ENCODE measurements around the gene HSF2BP.
"Not testable (repeated sequence)": the region's sequence is repeated elsewhere in the genome, so short reads cannot be mapped to it uniquely, and the experiment has no call there.

The HSF2BP gene

DNA sequence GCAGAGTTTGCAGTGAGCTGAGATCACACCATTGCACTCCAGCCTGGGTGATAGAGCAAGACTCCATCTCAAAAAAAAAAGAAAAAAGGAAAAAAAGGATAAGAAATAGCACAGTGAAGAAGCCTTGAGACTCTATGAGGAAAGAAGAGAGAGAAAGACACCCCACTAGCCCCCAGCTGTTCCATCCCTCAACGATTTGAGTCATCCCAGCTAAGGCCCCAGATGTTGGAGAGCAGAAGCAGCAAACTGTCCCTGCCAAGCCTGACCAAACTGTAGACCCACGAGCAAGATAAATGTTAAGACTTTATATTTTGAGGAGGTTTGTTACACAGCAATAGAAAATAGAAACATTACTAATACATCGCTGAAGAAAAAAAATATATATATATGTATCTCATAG lies 42.4 kb downstream of the HSF2BP start:
- not testable (repeated sequence) for DNase-seq

DNA sequence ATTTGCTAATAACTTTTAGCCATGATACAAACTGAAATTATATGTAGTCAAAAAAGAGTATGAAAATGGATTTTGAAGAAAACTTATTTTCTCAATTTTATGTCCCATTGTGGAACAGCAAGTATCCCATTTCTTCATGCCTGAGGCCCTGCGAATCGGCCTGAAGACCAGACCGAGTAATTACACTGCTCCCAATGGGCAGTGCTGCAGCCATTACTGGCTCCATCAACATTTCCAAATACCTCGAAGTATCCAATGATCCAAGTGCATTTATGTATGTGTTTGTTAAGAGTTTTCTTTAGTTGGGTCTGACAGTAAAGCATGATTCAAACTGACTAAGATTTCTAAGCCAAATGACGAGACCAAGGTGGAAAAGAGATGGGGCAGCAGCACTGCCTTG lies 44.4 kb downstream of the HSF2BP start:
- DNase-seq, result no peak

DNA sequence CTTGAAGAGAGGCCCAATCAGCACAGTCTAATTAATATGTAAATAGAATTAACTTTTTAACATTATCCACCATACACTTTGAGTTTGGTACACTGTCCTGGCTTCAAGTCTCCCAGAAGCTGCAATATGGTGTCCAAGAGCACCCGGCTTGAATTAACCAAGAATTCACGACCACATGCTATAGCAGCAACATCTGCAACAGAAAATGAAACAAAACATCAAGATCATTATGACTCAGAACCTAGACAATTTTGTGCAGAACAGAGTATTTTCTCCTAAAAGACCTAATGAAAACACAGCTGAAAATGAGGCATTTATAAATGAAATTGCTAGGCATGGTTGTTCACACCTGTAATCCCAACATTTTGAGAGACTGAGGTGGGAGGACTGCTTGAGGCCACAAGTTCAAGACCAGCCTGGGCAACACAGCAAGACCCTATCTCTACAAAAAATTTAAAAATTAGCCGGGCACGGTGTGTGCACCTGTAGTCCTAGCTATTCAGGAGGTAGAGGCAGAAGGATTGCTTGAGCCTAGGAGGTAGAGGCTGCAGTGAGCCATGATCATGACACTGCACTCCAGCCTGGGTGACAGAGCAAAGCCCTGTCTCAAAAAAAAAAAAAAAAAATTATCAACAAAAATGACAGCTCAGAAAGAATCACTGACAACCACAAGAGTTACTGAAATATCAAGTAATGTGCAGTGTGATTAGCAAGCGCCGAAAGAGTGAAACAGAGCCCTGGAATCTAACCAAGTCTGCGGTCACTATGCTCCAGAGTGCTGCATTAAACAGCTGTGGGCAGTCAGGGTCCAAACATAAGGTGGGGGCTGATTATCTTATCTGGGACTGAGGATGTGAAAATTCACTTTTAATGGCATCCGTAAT lies 45.3 kb downstream of the HSF2BP start:
- no peak for DNase-seq

DNA sequence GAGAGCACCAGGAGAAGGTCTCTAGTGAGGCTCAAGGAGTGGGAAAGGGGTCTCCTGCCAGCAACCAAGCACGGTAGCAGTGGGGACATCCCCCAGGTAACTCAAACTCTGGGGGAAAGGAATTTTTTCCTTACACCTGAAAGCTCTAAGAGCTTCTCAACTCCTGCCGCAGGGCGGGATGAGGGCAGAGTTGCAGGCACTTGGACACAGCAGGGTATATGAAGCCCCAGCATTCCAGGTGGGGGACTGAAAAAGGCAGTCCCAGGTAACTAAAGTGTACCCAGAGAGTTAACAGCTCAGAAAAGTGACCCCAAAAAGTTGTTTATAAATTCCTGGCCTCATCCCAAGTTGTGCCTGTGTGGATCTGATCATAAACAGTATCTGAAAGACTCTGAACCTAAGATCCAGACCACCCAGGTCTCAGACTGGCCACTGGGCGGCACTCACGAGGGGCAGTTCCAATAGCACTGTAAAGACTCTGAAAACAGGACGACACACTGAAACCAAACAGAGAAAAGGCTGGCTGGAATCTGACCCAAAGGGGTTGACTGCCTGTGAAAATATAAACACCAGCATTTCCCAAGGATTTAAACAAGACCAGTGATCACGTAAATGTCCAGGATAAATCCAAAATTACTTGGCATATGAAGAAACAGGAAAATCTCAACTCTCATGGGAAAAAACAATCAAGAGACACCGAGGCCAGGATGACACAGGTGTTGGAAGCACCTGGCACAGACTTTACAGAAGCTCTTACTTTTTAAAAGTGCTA lies 47.5 kb downstream of the HSF2BP start:
- peak; percentile 57 for DNase-seq

DNA sequence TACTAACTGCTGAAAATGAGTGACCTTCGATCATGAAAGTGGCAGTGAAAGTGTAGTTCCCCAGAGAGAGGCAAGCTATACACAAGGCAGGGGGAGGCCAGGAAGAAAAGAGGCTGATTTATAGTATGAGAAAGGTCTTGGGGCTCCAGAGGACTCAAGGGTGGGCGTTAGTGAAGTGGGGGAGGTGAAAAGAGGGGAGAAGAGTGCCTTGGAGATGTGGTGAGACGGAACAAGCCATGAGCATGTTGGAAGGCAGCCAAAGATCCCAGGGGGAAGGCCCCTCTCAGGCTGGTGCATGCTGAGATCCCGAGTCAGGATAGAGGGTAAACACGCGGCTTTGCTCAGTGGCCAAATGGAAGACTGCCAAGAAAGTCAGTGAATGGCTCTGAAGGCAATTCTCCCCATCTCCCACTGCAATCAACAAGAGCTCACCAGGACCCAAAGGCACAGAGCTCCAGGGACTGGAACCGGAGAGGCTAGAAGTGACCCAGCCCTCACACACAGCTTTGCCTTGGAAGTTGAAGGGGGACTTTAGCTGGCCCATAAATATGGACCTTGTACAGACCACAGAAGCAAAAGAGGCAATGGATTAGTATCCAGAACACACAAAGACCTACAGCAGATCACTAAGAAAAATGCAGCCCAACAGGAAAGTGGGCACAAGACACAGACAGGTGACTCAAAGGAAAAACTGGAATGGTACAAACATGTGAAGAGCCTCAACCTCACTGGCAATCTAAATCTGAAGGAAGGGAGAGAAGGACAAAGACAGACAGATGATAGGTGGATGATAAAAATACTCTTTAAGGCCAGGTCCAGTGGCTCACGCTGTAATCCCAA lies 49.6 kb downstream of the HSF2BP start:
- peak; percentile 76 for DNase-seq

DNA sequence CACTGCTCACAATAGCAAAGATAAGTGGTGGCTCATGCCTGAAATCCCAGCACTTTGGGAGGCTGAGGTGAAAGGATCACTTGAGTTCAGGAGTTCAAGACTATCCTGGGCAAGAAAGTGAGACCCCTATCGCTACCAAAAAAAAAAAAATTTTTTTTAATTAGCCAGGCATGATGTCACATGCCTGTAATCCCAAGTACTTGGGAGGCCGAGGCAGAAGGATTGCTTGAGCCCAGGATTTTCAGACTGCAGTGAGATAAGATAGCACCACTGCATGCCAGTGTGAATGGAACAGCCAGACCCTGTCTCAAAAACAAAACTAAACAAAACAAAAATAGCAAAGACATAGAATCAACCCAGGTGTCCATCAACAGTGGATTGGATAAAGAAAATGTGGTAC lies 50.6 kb downstream of the HSF2BP start:
- DNase-seq, result no peak

DNA sequence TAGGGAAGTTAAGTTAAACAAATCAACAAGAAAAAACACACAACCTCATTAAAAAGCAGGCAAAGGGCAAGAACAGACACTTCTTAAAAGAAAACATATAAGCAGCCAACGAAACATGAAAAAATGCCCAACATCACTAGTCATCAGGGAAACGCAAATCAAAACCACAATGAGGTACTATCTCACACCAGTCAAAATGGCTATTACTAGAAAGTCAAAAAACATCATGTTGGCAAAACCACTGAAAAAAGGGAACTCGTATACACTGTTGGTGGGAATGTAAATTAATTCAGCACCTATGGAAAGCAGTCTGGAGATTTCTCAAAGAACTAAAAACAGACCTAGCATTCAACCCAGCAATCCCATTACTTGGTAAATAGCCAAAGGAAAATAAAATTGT lies 51.1 kb downstream of the HSF2BP start:
- peak; percentile 84 for DNase-seq

DNA sequence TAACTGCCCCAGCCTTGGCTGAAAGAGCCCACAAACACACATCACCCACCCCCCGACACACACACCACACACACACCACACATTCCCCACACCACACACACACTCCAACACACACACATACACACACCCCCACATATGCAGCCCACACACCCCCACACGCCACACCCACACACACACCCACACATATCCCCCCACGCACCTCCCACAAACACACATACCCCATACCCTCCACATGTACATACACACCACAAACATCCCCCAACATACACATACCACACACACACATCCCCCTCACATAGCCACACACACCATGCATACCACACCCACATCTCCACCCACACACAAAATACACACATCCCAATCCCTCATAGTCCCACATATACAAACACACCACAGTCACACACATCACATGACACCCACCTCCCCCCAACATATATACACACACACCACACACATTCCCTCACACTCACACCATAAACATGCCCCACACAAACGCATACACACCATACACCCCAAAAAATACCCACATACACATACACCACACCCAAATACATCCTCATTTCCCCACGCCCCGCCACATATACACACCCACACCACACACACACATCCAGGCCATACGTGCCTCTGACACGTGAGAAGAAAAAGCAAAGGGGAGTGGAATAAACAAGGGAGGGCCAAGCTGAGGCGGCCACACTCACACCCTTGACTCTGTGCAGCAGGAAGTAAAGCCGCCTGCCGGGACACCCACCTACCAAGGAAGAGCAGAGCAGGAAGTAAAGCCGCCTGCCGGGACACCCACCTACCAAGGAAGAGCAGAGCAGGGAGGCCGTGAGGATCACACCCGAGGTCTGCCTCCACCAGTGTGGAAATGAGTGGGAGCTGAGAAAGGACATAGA lies 53.7 kb downstream of the HSF2BP start:
- no peak for DNase-seq

DNA sequence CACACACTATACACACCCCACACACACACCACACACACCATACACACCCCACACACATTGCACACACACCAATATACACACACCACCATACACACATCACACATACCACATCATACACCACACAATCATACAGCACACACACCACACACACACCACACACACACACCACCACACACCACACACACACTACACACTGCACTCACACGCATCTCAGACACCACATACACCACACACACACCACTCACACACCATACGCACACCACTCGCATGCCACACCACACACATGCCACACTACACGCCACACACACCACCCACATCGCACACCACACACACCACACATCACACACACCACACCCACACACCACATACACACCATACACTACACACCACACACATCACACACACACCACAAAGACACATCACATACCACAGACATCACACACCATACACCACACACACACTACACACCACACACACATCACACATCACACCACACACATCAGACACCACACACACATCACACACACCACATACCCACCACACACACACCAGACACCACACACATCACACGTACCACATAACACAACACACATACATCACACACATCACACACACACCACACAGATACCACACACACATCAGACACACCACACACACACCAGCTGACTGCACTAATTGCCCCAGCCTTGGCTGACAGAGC lies 54.6 kb downstream of the HSF2BP start:
- DNase-seq, result no peak

DNA sequence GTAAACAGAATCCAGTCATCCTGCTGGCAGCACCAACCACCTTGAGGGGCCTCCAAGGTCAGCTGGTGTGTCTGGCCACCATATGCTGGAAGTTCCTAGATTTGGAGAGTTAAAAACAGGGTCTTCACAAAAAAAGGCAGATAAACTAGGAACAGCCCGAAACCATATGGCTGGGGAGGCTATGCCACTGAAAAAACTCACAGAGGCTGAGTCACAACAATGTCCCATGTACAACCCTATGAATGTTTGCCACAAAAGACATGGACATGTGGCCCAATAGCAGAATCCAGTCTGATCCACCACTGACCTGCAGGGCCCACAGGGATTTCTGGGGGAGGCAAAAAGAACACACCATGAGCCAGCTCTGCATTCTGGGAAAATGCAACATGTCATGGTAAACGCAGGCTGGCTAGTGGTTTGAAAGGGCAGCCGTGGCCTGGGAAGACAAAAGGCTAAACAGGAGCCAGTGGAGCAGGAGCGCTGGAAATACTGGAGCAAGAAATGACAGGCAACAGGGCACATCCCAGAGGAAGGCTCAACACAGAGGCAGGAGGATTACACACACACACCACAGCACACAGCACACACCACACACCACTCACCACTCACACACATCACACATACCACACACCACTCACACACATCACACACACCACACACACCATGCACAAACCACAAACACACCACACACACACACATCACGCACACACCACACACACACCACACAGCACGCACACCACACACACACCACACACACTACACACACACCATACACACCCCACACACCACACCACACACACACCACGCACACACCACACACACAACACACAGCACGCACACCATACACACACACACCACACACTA lies 55.4 kb downstream of the HSF2BP start:
- peak; percentile 55 for DNase-seq

DNA sequence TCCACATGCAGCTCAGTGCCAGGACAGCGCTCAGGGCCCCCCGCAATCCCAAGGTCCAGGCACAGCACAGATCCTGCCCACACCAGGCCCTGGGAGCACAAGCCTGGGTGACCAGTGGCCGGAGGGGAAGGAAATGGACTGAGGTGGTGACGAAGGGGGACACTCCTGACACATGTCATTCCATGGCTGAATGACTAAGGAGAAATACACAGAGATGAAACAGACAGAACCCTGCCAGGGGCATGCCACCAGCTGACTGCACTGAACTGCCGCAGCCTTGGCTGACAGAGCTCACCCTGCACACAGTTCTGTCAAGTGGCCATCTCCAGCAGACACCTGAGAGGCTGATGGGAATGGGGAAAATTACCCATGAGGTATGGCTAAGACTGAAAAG lies 56.1 kb downstream of the HSF2BP start:
- no peak for DNase-seq

DNA sequence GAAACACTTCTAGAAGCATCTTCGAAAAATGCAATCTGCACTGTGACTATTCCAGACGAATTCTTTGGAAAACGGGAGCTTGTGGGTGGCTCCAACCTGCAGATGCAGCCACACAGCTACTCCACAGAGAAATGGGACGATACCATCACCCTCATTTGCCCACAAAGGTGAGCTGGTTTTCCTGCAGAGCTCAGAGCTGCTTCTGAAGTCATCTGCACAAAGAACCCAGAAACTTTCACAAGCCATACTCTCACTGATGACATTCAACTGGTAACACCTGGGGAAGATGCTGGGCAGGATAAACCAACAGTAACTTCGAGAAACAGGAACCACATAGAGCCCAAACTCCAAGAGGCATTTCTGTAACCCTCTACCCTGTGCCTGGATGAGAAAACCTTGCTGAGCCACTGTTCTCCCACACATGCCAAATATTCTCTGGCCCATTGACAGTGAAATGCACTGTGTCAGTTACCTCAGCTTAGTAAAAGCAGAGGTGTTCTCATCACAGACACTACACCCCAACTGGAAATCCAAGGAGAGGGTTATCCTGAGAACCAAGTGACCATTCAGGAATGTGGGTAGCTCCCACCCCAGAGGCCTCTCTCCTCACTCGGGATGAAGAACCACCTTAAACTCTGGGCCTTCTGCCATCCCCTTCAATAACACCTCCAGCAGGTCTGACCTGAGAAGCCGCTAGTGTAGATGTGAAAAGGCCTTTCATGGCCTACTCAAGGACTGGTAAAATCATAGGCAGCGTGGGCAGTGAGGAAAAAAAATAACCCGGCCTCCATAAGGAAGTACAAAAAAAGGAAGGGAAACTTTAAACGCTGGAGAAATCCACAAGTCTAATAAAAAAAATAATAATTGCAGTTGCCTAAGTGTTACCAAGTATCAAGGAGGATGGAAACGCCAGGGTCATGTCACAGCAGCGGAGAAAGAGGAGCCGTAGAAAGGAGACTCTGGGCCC lies 56.7 kb downstream of the HSF2BP start:
- no peak for DNase-seq

DNA sequence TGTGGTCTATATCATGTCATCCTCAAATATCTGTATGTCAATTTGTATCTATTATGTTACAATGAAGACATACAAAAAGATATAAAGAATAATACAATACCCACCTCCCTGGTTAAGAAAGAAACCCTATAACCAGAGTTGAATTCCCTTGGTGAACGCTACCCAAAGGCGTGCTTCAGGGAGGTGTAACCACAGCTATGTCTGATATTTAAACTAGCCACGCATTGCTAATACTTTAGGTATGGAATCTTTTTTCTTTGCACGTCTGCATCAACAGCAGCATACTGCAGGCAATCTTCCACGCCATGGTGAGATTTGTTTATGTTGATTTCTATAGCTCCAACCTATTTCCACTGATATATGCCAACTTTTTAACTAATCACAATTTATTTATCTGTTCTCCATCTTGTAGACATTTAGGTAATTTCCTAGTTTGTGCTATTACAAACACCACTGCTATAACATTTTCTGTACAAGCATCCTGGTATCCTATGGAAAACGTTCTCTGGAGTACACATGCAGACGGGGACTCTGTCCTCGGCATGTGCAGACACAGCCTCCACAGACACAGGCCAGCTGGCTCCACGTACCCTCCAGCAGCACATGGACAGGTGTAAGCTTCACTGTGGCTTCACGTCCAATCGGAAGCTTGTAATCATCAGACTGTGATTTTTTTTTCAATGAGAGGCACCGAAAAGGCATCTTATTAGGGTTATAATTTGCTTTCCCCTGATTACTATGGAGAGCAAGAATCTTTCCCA lies 58.5 kb downstream of the HSF2BP start:
- DNase-seq, result peak; percentile 92

DNA sequence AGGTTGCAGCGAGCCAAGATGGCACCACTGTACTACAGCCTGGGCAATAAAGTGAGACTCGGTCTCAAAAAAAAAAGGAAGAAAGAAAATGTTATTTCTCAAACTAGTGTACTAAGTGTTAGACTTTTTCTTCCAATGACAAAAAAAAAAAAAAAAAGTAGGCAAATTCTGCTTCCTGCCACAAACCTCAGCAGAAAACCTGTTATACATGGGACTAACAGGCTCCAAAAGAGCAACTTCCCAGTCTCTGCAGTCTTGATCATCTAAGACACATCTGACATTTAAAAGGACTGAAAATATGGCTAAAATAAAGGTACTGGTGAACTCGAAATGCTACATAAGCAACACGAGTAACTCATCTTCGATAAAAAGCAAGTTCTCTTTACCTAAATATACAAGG lies 59.6 kb downstream of the HSF2BP start:
- DNase-seq, result no peak

DNA sequence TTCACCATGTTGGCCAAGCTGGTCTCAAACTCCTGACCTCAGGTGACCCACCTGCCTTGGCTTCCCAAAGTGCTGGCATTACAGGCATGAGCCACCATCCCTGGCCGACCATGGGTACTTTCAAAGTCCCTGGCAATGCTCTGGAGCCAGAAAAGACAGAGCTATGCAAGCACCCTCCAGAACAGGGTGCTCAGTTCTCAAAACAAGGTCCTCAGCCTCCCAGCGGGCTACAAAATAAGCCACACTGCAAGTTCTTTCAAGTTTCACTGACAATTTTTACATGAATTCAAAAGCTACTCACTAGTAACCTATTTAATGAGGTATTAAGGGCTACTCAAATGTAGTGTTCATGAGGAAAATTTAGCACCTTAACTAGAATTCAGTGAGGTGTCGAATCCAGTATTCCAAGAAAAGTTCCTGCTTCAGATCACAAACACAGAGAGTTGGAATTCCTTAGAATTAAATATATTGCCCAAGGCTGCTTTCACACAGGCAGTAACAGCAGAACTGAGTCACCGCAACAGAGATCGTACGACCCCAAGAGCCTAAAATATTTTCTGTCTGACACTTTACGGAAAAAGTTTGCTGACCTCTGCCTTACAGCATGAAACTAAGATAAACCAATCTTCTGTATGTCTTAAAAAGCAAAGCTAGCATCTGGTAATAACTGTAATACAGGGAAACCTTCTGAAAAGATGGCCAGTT lies 60.7 kb downstream of the HSF2BP start:
- peak; percentile 93 for DNase-seq

DNA sequence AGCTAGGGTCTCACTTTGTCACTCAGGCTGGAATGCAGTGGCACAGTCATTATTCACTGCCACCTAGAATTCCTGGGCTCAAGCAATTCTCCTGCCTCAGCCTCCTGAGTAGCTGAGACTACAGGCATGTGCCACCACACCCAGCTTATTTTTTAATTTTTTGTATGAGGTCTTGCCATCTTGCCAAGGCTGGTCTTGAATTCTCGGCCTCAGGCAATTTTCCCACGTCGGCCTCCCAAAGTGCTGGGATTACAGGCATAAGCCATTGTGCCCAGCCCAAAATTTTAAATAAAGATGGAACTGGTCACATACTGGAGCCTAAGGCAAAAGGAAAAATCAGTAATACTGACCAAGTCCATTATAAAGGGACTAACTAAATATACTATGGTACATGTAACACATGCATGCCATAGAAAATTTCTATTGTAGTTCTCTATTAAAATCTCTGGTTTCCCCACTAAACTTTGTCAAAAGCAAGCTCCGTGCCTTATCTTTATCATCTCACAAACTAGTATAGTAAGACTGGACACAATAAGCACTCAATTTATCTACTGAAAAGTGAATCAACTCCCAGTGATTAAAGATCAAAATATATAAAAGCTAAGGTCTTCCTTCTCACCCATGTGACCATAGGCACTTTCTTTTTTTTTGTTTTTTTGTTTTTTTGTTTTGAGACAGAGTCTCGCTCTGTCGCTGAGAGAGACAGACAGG lies 61.6 kb downstream of the HSF2BP start:
- peak; percentile 58 for DNase-seq

DNA sequence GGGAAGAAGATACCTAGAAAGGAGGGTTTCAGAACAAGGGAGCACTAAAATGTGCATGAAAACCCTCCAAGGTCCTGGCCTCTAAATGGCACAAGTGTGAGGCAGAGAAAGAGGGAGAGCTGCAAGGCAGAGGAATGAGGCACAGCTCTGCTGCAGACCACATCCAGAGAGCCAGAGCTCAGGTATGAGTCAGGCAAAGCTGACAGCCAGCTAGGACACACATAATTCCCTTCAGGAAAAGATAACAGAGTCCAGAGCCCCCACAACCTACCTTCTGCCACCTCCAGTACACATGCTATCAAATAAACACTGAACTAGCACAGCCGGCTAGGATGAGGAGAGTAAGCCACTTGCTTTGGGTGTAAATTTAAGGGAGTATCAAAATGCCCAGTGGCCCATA lies 62.2 kb downstream of the HSF2BP start:
- DNase-seq, result peak; percentile 85

Measured in EL (cell line).